ENCODE data around the gene SCN5A.

SCN5A gene

GRCh38 chr3:38689346-38689745 lies 39.9 kb upstream of the SCN5A start:
- no peak for TF ChIP-seq CTCF (IDR thresholded peaks at IDR 0.05; ENCODE audit: unreplicated experiment in 3 of 3)
- no peaks in the 10 kb centered on the region for H3K9me3 Mint-ChIP-seq
- no peaks in the 10 kb centered on the region for H3K4me1 Mint-ChIP-seq
- H3K36me3 Mint-ChIP-seq (ENCODE audit: low read depth), result no peaks in the 10 kb centered on the region
- no peak overlapping the region for H3K4me3 Mint-ChIP-seq
- no peak overlapping the region for H3K27ac Mint-ChIP-seq
- H3K27me3 Mint-ChIP-seq (ENCODE audit: low read depth), result peaks cover 3% of the 10 kb centered on the region

DNA sequence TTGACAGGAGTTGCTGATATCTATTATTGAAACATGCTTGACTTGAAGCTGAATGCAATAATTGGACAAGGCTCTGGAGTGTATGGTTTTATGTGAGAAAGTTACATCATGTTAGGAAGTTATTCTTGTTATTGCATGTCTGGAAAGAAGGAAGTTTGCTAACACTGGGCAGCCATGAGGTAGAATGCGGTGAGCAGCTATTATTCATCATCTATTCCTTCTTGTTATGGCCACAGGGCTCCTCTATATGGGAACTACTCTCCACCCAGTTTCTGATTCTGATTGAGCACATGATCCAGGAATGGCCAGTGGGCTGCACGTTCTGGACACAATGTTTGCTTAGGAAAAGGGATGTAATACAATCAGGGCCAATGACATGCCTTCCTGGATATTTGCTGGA lies 37.8 kb upstream of the SCN5A start:
- Mint-ChIP-seq H3K4me1 (no peaks in the 10 kb centered on the region), H3K27ac (no peak overlapping the region), H3K27me3 (ENCODE audit: low read depth) (peaks cover 5% of the 10 kb centered on the region), H3K4me3 (no peak overlapping the region), H3K9me3 (no peaks in the 10 kb centered on the region), H3K36me3 (ENCODE audit: low read depth) (no peaks in the 10 kb centered on the region)
- no peak for TF ChIP-seq CTCF (IDR thresholded peaks at IDR 0.05; ENCODE audit: unreplicated experiment in 3 of 3)

GRCh38 chr3:38684546-38684945 lies 35.1 kb upstream of the SCN5A start:
- H3K36me3 Mint-ChIP-seq (ENCODE audit: low read depth), result no peaks in the 10 kb centered on the region
- H3K4me3 Mint-ChIP-seq, result no peak overlapping the region
- H3K4me1 Mint-ChIP-seq, result no peaks in the 10 kb centered on the region
- no peak overlapping the region for H3K27ac Mint-ChIP-seq
- H3K9me3 Mint-ChIP-seq, result no peaks in the 10 kb centered on the region
- TF ChIP-seq CTCF (IDR thresholded peaks at IDR 0.05; ENCODE audit: unreplicated experiment in 3 of 3), result no peak
- H3K27me3 Mint-ChIP-seq (ENCODE audit: low read depth), result peaks cover 15% of the 10 kb centered on the region

- Mint-ChIP-seq H3K4me3 (no peak overlapping the region), H3K36me3 (ENCODE audit: low read depth) (no peaks in the 10 kb centered on the region), H3K9me3 (peaks cover 5% of the 10 kb centered on the region), H3K27me3 (ENCODE audit: low read depth) (peaks cover 4% of the 10 kb centered on the region), H3K4me1 (no peaks in the 10 kb centered on the region), H3K27ac (no peak overlapping the region)
- no peak for TF ChIP-seq CTCF (IDR thresholded peaks at IDR 0.05; ENCODE audit: unreplicated experiment in 3 of 3)
Observed at GRCh38 chr3:38669668-38670067, 20.2 kb upstream of the SCN5A start.

GRCh38 chr3:38662544-38662943 lies 13.1 kb upstream of the SCN5A start:
- no peak overlapping the region for H3K4me3 Mint-ChIP-seq
- H3K27me3 Mint-ChIP-seq (ENCODE audit: low read depth), result peaks cover 16% of the 10 kb centered on the region
- H3K27ac Mint-ChIP-seq, result no peak overlapping the region
- TF ChIP-seq CTCF (IDR thresholded peaks at IDR 0.05; ENCODE audit: unreplicated experiment in 3 of 3), result no peak
- no peaks in the 10 kb centered on the region for H3K4me1 Mint-ChIP-seq
- no peaks in the 10 kb centered on the region for H3K36me3 Mint-ChIP-seq (ENCODE audit: low read depth)
- peaks cover 18% of the 10 kb centered on the region for H3K9me3 Mint-ChIP-seq

DNA sequence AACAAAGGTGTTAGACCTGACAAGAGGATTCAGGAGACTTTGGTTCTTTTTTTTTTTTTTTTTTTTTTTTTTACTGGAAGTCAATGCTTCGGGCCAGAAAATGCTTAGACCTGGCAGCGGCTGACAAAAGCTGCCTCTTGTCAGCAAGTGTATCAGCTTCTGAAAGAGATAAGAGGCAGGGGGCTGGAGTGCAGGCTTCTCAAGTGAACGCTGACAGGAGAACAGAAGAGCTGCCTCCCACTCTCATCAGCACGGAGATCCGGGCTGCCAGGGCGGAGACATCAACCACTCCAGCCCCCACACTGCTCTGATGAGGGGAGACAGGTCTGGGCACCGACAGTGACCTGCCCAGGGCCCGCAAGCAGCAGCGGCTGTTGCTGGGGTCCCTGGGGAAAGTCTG lies 9.4 kb upstream of the SCN5A start:
- Mint-ChIP-seq H3K27ac (no peak overlapping the region), H3K27me3 (ENCODE audit: low read depth) (peaks cover 34% of the 10 kb centered on the region), H3K4me1 (no peaks in the 10 kb centered on the region), H3K4me3 (no peak overlapping the region), H3K36me3 (ENCODE audit: low read depth) (no peaks in the 10 kb centered on the region), H3K9me3 (peaks cover 14% of the 10 kb centered on the region)
- TF ChIP-seq CTCF (IDR thresholded peaks at IDR 0.05; ENCODE audit: unreplicated experiment in 3 of 3), result no peak

All from nephron (organoid).